Glomerular endothelial cell (primary cell): ENCODE results near the gene ACSBG1. TPM values are rescaled to one million over a fixed set of nuclear protein-coding genes. Genes with fewer than 3 reads are reported as not detected.
"Not testable (repeated sequence)": the region's sequence is repeated elsewhere in the genome, so short reads cannot be mapped to it uniquely, and the experiment has no call there.

Experiments used
- DNase-seq: peaks from one replicate; pipeline ENCODE4 v3.0.0-alpha.2; 2011; ENCODE audit warnings: low read depth, low spot score; ENCODE audit errors: extremely low read depth
- total RNA-seq: library from RNA; depleted of rRNA; stranded (reverse); fragments of >200 nt; gene quantifications from 2 replicates; pipeline ENCODE4 v1.2.3, GENCODE V29; 2015

Gene ACSBG1
- total RNA-seq, 1 donor from 2014 or later = under 0.01 TPM

DNA sequence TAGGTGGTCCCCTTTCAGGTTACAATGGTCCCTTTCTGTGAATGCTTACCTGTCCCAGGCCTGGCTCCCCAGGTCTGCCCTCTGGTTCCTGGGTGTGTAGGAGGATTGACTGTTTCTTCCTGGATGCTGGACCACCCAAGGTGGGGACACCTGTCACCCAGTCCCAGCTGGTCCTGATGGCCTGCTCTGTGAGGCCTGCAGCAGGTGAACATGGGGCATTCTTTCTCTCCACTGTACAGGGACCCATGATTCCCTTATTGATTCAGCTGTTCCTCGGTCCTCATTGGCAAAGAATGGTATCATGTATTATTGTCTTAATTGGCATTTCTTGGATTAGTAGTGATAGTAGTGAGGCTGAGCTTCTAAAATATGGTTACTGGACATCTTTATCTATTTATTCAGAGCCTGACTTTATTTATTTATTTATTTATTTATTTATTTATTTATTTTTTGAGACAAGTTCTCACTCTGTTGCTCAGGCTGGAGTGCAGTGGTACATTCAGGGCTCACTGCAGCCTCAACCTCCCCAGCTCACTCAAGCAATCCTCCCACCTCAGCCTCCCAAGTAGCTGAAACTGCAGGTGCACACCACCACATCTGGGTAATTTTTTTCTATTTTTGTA is 21.2 kb upstream of the ACSBG1 start:
- DNase-seq = no peak

DNA sequence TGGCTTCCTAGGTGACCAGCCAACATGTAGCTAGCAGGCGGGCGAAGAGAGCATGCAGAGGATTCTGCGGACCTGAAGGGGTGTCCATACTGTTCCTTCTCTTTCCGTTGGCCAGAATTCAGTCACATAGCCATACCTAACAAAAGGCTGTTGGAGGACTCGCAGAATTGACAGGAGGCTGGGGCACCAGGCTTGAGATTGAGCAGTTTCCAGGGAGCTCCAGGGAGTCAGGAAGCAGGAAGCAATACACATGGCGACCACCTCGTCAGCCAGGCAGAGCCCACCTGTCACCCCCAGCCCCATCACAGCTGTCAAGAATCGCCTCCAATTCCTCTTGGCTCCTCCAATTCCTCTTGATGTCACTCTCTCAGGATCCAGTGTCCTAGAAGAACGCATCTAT is 16.8 kb upstream of the ACSBG1 start:
- DNase-seq = no peak

DNA sequence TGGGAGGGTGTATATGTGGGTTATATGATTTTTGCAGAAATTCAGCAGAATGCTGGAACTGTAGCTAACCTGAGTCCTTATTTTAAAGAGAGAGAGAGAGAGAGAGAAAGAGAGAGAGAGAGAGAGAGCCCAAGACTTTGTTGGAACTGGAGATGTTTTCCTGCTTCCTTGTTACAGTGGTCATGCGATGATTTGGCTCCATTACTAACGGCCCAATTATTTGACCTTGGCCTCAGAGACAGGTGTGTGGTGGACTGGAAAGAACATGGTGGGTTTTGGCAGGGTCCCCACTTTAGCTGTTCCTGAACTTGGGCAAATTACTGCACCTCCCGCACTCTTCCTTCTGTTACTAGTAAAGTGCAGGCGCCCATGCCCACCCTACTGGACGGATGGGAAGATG is 14.8 kb upstream of the ACSBG1 start:
- no peak for DNase-seq

DNA sequence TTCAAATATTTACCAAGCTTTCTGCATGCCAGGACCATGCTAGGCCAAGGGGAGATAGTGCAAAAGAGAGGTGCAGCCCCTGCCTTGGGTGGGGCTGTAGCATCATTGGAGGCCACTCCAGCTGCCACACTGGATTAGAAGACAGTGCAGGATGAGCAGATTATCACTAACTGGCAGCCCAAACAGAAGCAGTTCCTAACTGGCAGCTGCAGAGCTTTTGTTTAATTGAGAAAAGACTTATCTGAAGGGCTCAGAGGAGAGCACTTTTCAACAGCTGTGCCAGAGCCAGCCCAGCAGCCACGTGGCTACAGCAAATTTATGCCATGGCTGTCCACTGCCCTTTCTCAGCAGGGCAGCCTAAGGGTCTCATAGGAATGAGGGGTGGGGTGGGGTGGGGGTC is 13.5 kb upstream of the ACSBG1 start:
- no peak for DNase-seq

DNA sequence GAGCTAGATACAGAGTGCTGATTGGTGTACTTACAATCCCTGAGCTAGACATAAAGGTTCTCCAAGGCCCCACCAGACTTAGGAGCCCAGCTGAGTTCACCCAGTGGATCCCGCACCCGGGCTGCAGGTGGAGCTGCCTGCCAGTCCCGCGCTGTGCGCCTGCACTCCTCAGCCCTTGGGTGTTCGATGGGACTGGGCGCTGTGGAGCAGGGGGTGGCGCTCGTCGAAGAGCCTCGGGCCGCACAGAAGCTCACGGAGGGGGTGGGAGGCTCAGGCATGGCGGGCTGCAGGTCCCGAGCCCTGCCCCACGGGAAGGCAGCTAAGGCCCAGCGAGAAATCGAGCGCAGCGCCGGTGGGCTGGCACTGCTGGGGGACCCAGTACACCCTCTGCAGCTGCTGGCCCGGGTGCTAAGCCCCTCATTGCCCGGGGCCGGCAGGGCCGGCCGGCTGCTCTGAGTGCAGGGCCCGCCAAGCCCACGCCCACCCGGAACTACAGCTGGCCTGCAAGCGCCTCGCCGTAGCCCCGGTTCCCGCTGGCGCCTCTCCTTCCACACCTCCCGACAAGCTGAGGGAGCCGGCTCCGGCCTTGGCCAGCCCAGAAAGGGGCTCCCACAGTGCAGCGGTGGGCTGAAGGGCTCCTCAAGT is 11.7 kb upstream of the ACSBG1 start:
- DNase-seq = not testable (repeated sequence)

DNA sequence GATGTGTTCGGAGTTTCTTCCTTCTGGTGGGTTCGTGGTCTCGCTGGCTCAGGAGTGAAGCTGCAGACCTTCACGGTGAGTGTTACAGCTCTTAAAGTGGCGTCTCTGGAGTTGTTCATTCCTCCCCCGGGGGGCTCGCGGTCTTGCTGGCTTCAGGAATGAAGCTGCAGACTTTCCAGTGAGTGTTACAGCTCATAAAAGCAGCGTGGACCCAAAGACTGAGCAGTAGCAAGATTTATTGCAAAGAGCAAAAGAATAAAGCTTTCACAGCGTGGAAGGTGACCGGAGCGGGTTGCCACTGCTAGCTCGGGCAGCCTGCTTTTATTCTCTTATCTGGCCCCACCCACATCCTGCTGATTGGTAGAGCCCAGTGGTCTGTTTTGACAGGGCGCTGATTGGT is 11.0 kb upstream of the ACSBG1 start:
- not testable (repeated sequence) for DNase-seq

DNA sequence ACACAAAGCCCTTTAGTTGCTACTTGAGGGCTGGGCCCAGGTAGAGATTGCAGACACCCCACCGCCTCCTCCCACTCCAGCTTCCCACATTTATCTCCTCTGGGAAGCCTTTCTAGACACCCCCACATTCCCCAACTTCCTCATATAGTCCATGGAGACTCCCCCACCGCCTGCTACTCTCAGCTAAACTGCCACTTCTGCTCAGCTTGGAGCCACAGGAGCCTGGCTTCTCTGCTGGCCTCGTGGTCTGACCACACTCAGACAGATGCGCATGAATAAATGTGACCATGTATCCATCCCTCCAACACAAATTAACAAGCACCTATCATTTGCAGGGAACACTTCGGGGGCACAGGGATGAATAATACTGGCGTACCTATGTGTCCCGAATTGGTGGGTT is 10.5 kb upstream of the ACSBG1 start:
- DNase-seq = no peak

DNA sequence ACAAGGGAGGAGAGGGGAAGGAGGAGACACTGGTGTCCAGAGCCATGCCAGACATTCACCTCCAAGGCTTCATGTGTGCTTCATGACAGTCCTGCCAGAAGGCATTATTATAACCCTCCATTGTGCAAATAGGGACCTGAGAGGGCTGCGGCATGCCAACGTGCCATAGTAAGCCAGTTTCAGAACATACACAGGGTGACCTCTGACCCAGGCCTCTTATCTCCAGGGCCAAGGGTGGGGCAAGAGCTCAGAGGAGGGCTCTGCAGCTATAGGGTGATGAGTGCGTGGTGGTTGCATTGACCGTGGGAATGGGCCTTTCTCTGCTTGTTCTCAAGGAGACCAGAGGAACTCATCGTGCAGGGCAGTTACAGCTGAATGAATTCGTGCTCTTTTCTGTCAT is 9.7 kb upstream of the ACSBG1 start:
- DNase-seq = no peak

DNA sequence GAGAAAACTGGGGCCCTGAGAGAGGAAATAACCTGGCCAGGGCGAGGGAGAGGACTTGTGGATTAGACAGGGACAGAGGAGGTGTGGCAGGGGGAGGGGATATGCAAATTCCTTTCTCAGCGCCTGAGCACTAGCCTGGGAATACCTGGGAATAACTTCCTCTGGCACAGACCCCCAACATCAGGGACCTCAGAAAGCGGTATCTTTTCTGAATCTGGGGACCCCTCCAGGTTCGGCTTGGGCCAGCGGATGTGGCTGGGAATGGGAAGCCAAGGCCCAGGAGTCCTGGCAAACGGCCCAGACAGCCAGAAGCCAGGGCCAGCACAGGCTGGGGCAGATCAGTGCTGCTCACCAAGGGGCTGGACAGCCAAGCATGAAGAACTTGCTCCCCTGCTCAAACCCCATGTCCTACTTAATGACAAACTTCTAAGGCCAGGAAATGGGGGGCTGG is 9.2 kb upstream of the ACSBG1 start:
- DNase-seq = no peak

DNA sequence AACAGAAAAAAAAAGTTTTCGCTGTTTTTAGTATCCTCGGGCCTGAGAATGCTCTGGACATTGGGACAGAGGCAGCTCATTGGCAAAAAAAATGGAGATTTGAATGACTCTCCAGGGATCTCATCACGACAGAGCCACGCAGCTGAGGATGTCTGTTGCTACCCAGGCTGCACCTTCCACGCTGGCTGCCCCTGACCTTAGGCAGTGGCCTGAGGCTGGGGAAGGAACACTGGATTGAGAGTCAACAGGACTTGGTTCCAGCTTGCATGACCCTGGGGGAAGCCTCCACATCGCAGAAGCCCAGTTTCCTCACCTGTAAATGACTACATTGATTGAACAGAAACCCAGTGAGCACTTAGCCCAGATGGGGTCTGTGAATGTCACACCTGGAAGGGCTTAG is 8.7 kb upstream of the ACSBG1 start:
- DNase-seq = no peak

DNA sequence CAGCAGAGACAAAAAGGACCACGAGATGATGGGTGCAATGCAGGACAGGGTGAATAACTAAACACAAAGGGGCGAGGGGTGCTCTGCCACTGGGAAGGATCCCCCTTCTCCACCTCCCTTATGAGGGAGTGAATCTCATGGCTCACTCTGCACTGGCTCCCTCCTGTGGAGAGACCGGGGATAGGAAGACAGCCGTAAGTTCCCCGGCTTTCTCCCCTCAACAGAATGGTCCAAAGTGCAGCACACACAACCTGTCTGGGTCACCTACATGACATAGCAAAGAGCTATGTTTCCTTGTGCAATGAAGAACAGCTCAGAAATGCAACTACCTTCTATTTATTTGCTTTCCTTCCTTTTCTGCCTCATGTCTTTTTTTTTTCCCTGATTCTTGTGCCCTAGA is 7.8 kb upstream of the ACSBG1 start:
- DNase-seq = no peak

DNA sequence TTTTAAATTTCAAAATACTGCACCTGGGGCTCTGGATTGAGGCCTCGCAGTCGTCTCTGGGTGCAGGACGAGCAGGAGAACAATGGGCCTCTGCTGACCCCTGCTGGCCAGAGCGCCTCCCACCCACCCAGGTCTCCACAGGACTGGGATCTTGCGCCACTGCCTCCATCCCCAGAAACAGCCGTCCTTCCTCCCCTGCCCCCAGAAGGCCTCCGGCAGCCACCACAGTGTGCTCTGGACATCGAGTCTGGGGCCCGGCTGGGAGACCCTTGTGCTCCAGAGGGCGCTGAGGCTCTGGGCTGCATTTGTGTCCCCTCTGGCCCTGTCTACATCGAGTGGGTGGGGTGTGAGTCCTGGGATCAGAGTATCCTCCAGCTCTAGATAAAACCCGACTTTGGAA is 6.7 kb upstream of the ACSBG1 start:
- no peak for DNase-seq

DNA sequence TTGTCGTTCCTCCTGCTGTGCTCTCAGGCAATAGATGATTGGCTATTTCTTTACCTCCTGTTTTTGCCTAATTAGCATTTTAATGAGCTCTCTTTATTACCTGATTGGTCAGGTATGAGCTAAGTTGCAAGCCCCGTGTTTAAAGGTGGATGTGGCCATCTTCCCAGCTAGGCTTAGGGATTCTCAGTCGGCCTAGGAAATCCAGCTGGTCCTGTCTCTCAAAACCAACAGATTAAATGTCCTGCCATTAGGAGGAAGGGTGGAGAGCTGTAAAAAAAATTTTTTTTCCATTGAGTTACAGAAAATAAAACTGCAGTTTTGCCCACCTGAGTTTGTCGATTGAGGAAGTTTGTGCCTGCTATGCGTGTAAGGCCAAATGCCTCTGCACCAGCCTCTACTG is 5.4 kb upstream of the ACSBG1 start:
- DNase-seq = no peak

DNA sequence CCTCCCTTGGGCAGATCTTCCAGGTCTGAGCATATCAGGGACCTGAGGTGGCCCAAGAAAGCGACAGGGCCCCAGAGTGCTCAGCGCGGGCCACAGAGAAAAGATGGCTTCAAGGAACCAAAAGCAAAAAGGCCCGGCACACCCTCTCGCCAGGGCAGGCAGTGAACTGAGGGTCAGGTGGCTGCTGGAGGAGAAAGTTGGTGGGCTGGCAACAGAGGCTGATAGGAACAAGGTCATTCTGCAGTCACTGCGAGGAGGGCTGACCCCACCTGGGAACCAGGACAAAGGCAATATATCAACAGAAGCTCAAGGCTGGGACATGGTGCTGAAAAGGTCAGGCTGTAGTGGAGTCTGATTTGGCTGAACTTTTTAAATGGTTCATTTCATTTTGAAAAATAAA is 2.8 kb upstream of the ACSBG1 start:
- DNase-seq = no peak

DNA sequence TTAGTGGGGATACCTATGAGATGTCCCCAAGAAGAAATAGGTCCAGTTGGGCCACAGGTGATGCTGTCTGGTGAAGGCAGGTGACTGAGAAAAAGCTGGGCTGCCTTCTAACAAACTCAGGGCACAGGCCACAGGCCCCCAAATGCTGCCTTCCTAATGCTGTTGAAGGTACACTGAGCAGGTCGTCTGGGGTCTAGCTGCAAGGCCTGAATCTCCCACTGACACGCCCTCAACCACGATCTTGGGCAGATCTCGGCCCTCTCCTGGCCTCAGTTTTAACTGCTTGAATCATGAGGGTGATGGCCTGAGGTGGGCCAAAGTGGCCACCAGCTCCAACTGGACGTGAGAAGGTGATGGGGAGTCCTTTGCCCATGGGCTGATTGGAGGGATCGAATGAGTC is 2.1 kb upstream of the ACSBG1 start:
- DNase-seq = no peak

DNA sequence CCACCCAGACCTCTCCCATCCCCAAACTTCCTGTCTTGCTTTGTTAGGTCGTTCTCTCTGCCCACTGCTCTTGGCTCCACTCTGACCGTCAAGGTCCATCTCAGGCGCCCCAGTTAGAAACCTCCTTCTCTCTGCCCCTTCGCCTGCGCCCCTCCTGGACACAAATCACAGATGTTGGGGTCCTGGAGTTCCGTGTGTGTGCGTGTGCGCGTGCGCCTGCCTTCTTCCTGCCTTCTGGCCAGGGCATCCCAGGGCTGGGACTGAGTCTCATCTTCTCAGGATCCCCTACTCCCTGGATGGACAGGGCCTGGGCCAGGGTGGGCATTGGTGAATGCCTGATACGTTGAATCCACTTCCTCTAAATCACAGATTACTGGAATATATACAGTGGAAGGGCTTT is 869 bp downstream of the ACSBG1 start:
- DNase-seq = no peak

DNA sequence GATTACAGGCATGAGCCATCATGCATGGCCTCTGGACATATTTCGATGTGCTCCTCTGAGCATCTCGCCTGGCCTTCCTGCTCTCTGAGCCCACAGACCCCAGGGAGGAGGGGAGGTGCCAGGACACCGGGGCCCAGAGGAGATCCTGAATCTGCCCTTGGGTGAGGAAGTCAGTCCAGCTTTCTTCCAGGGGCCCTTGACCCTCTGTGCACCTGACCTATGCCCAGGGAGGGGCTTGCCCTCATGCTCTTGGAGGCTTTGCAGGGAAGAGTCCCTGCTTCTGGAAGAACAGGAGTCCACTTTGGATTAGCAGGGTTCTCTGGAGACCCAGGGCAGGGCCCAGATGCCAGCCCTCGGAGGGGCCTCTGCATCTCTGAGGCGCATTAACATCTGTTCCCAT is 1.4 kb downstream of the ACSBG1 start:
- no peak for DNase-seq

DNA sequence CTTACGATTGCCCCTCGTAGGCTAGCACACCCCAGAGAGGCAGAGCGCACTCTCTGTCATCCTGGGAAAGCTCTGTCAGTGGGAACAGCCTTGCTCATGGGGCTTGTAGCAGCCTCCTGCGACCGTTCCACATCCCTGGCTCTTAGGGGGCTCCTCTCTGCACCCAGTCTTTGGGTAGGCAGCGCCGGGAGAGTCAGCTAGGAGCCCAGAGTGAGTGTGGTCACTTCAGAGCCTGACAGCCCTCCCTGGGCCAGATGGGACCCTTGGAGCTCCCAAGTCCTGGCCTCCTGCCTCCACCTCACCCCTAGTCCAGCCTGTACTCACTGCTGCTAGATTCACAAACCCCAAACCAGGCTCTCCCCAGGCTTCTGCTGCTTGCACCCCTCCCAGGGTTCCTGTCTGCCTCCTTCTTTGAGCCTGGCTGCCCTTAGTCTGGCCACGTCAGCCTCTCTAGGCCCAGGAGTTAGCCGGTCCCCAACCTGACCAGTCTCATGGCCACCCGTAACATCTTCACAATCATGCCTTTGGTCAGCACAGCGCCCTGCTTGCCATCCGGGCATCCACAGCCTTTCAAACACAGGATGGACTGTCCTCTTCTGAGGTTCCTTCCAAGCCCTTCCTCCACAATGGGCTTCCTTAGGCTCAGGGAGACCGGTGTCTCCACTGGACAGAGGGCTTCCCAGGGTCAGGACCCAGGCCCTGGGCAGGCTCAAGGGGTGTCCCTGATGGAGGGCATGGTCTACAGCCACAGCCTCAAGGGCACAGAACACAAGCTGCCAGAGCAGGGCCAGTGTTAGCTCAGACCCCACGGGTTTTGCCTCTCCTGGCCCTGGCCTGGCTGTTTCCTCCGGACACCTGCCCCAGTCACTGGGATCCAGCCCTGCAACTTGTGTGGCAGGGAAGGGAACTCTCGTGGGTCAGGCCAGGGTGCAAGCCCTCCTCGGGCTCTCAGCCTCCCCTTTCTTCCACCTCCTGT is 4.6 kb downstream of the ACSBG1 start:
- DNase-seq = no peak

DNA sequence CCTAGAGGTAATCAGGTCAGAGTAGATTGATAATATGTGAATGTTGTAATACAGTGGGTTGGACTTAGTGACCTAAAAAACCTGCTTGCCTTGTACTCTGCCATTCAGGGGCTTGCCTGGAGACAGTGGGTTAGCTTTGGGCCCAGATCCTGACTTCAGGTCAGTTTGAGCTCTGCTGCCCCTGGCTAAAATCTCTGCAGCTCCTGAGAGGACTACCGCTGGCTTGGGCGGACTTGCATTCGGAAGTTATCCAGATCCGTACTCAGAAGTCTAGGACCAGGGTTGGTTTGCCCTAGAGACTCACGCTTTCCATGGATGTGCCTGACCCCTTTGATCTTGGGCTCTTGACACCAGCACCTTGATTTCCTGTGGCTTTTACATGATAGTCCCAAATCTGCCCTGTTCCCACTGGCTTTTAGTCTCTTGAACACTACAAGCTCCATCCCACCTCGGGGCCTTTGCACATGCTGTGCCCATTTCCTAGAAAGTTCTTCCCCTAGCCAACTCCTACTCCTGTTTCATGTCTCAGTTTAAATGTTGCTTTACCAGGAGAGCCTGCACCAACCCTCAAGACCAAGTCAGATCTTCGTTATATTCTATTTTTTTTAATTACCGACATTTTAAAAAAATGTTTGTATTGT is 5.9 kb downstream of the ACSBG1 start:
- no peak for DNase-seq

DNA sequence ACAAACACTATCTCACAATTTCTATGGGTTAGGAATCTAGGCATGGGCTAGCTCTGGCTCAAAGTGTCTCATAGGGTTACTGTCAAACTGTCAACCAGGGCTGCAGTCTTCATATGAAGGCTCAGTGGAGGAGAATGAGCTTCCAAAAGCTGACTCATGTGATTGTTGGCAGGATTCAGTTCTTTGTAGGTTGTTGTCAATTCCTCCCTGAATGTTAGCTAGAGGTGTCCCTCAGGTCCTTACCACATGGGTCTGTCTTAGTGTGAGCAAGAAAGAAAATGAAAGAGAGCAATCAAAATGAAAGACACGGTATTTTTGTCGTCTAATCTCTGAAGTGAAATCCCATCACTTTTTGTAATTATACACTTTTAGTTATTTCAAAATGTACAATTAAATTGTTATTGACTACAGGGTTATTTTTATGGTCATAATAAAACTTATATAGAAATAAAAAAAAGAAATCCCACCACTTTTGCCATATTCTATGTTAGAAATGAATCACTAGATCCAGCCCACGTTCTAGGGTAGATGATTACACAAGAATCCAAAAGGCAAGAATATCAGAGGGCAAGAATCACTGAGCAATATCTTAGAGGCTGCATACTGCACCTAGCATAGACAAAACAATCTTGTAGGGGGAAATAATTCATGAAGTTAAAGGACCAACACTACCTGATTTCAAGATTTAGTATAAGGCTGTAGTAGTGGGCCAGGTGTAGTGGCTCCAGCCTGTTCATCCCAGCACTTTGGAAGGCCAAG is 8.4 kb downstream of the ACSBG1 start:
- DNase-seq = no peak

DNA sequence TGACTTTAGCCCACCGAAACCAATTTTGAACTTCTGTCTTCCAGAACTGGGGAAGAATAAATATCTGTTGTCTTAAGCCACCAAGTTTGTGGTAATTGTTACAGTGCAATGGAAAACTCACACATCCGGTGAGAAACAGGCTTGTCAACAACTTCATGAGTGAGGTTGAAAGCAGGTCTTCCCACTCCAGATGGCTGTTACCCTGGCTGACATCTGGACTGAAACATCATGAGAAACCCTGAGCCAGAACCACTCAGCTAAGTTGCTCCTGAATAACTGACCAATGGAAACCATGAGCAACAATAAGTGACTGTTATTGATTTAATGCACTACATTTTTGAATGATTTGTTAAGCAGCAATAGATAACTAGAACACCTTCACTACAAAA is 10.3 kb downstream of the ACSBG1 start:
- no peak for DNase-seq
